ENCODE measurements around the gene LRRC36. TPM values are rescaled to one million over a fixed set of nuclear protein-coding genes. Genes with fewer than 3 reads are reported as not detected.

LRRC36 gene
- total and polyA plus RNA-seq, 2 experiments from 2014 or later = 1.2 TPM; not detected in 1

DNA sequence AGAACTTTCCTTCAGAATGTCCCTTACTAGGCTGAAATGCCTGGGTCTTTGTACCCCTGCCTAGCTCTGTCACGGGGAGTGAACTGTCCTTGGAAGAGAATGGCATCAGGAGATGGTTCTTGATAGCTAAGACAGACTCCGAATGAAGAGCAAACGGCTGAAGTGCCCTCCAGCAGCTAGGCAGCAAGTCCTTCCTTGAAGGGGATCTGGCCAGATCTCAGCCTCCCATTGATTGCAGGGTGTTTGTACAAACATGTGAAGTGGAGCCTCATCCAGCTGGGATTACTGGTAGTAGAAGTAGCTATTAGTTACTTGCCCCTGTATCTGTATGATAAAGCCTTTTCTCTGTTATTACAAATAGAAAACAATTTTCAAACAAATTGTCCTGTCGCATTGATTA lies 30.9 kb downstream of the LRRC36 start:
- H3K27ac Mint-ChIP-seq = no peak overlapping the region
- H4K20me1 ChIP-seq (replicated peaks; ENCODE audit: insufficient read depth) = no peaks in the 10 kb centered on the region
- H3K4me3 ChIP-seq = no peak overlapping the region
- H3K27ac ChIP-seq (ENCODE audit: low read depth) = no peak overlapping the region
- H3K4me1 ChIP-seq (ENCODE audit: insufficient read depth) = no peaks in the 10 kb centered on the region
- H3K79me2 ChIP-seq (replicated peaks; ENCODE audit: insufficient read depth) = no peaks in the 10 kb centered on the region
- H3K27me3 Mint-ChIP-seq (ENCODE audit: insufficient read depth, low read depth, poor library complexity) = no peaks in the 10 kb centered on the region
- no peaks in the 10 kb centered on the region for H3K9me3 Mint-ChIP-seq
- ATAC-seq (no peak), DNase-seq (ENCODE audit: low spot score) (no peak)
- 0 out of 2 replicates have a peak, but pooled peaks cover 5% of the 10 kb centered on the region for H3K27me3 ChIP-seq (ENCODE audit: insufficient read depth)
- TF ChIP-seq JUNB (IDR thresholded peaks at IDR 0.05; ENCODE audit: unreplicated experiment) (no peak), EZH2phosphoT487 (IDR thresholded peaks at IDR 0.05; ENCODE audit: unreplicated experiment) (no peak), ZNF331 (CRISPR knock-in tag; IDR thresholded peaks at IDR 0.05; ENCODE audit: low read depth) (no peak), ZNF114 (CRISPR knock-in tag; IDR thresholded peaks at IDR 0.05) (no peak), CREB1 (CRISPR knock-in tag; IDR thresholded peaks at IDR 0.05; ENCODE audit: low read depth) (no peak), STAT1 (IDR thresholded peaks at IDR 0.05; ENCODE audit: unreplicated experiment) (no peak), NANOG (IDR thresholded peaks at IDR 0.05; ENCODE audit: borderline replicate concordance) (no peak), POLR2AphosphoS5 (IDR thresholded peaks at IDR 0.05; ENCODE audit: low read depth) (no peak), EZH2 (IDR thresholded peaks at IDR 0.05; ENCODE audit: low read depth, unreplicated experiment) (no peak)
- TF ChIP-seq, protein P1, sequence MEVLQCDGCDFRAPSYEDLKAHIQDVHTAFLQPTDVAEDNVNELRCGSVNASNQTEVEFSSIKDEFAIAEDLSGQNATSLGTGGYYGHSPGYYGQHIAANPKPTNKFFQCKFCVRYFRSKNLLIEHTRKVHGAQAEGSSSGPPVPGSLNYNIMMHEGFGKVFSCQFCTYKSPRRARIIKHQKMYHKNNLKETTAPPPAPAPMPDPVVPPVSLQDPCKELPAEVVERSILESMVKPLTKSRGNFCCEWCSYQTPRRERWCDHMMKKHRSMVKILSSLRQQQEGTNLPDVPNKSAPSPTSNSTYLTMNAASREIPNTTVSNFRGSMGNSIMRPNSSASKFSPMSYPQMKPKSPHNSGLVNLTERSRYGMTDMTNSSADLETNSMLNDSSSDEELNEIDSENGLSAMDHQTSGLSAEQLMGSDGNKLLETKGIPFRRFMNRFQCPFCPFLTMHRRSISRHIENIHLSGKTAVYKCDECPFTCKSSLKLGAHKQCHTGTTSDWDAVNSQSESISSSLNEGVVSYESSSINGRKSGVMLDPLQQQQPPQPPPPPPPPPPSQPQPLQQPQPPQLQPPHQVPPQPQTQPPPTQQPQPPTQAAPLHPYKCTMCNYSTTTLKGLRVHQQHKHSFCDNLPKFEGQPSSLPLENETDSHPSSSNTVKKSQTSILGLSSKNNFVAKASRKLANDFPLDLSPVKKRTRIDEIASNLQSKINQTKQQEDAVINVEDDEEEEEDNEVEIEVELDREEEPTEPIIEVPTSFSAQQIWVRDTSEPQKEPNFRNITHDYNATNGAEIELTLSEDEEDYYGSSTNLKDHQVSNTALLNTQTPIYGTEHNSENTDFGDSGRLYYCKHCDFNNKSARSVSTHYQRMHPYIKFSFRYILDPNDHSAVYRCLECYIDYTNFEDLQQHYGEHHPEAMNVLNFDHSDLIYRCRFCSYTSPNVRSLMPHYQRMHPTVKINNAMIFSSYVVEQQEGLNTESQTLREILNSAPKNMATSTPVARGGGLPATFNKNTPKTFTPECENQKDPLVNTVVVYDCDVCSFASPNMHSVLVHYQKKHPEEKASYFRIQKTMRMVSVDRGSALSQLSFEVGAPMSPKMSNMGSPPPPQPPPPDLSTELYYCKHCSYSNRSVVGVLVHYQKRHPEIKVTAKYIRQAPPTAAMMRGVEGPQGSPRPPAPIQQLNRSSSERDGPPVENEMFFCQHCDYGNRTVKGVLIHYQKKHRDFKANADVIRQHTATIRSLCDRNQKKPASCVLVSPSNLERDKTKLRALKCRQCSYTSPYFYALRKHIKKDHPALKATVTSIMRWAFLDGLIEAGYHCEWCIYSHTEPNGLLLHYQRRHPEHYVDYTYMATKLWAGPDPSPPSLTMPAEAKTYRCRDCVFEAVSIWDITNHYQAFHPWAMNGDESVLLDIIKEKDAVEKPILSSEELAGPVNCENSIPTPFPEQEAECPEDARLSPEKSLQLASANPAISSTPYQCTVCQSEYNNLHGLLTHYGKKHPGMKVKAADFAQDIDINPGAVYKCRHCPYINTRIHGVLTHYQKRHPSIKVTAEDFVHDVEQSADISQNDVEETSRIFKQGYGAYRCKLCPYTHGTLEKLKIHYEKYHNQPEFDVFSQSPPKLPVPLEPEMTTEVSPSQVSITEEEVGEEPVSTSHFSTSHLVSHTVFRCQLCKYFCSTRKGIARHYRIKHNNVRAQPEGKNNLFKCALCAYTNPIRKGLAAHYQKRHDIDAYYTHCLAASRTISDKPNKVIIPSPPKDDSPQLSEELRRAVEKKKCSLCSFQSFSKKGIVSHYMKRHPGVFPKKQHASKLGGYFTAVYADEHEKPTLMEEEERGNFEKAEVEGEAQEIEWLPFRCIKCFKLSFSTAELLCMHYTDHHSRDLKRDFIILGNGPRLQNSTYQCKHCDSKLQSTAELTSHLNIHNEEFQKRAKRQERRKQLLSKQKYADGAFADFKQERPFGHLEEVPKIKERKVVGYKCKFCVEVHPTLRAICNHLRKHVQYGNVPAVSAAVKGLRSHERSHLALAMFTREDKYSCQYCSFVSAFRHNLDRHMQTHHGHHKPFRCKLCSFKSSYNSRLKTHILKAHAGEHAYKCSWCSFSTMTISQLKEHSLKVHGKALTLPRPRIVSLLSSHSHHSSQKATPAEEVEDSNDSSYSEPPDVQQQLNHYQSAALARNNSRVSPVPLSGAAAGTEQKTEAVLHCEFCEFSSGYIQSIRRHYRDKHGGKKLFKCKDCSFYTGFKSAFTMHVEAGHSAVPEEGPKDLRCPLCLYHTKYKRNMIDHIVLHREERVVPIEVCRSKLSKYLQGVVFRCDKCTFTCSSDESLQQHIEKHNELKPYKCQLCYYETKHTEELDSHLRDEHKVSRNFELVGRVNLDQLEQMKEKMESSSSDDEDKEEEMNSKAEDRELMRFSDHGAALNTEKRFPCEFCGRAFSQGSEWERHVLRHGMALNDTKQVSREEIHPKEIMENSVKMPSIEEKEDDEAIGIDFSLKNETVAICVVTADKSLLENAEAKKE (CRISPR knock-in tag; IDR thresholded peaks at IDR 0.05) = no peak
- TF ChIP-seq, protein P2, sequence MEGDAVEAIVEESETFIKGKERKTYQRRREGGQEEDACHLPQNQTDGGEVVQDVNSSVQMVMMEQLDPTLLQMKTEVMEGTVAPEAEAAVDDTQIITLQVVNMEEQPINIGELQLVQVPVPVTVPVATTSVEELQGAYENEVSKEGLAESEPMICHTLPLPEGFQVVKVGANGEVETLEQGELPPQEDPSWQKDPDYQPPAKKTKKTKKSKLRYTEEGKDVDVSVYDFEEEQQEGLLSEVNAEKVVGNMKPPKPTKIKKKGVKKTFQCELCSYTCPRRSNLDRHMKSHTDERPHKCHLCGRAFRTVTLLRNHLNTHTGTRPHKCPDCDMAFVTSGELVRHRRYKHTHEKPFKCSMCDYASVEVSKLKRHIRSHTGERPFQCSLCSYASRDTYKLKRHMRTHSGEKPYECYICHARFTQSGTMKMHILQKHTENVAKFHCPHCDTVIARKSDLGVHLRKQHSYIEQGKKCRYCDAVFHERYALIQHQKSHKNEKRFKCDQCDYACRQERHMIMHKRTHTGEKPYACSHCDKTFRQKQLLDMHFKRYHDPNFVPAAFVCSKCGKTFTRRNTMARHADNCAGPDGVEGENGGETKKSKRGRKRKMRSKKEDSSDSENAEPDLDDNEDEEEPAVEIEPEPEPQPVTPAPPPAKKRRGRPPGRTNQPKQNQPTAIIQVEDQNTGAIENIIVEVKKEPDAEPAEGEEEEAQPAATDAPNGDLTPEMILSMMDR (conservative IDR thresholded peaks at IDR 0.05; ENCODE audit: low read depth in 2 of 2) = no peak
- TF ChIP-seq, protein P3, sequence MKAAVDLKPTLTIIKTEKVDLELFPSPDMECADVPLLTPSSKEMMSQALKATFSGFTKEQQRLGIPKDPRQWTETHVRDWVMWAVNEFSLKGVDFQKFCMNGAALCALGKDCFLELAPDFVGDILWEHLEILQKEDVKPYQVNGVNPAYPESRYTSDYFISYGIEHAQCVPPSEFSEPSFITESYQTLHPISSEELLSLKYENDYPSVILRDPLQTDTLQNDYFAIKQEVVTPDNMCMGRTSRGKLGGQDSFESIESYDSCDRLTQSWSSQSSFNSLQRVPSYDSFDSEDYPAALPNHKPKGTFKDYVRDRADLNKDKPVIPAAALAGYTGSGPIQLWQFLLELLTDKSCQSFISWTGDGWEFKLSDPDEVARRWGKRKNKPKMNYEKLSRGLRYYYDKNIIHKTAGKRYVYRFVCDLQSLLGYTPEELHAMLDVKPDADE (IDR thresholded peaks at IDR 0.05) = no peak
- TF ChIP-seq, protein P4, sequence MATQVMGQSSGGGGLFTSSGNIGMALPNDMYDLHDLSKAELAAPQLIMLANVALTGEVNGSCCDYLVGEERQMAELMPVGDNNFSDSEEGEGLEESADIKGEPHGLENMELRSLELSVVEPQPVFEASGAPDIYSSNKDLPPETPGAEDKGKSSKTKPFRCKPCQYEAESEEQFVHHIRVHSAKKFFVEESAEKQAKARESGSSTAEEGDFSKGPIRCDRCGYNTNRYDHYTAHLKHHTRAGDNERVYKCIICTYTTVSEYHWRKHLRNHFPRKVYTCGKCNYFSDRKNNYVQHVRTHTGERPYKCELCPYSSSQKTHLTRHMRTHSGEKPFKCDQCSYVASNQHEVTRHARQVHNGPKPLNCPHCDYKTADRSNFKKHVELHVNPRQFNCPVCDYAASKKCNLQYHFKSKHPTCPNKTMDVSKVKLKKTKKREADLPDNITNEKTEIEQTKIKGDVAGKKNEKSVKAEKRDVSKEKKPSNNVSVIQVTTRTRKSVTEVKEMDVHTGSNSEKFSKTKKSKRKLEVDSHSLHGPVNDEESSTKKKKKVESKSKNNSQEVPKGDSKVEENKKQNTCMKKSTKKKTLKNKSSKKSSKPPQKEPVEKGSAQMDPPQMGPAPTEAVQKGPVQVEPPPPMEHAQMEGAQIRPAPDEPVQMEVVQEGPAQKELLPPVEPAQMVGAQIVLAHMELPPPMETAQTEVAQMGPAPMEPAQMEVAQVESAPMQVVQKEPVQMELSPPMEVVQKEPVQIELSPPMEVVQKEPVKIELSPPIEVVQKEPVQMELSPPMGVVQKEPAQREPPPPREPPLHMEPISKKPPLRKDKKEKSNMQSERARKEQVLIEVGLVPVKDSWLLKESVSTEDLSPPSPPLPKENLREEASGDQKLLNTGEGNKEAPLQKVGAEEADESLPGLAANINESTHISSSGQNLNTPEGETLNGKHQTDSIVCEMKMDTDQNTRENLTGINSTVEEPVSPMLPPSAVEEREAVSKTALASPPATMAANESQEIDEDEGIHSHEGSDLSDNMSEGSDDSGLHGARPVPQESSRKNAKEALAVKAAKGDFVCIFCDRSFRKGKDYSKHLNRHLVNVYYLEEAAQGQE (IDR thresholded peaks at IDR 0.05; ENCODE audit: unreplicated experiment) = no peak
- H3K9me2 ChIP-seq (ENCODE audit: insufficient read depth) = no peaks in the 10 kb centered on the region
- no peaks in the 10 kb centered on the region for H3K36me3 Mint-ChIP-seq (ENCODE audit: low read depth)
- no peaks in the 10 kb centered on the region for H3F3A ChIP-seq (replicated peaks; ENCODE audit: low read depth)
- H3K4me1 Mint-ChIP-seq = no peaks in the 10 kb centered on the region
- H3K4me2 ChIP-seq = no peak overlapping the region
- H3K36me3 ChIP-seq (ENCODE audit: insufficient read depth) = no peaks in the 10 kb centered on the region
- no peak overlapping the region; the same call in 1 of the 2 replicates for H2AFZ ChIP-seq
- no peak overlapping the region for H3K4me3 Mint-ChIP-seq
